H1 (cell line): ENCODE results near the gene BCAS3. TPM values are rescaled to one million over a fixed set of nuclear protein-coding genes. Genes with fewer than 3 reads are reported as not detected.

Source experiments
- CTBP2 ChIP-seq: IDR thresholded peaks from 2 replicates; pipeline ENCODE4 v1.7.0; 2011; ENCODE audit warnings: borderline replicate concordance, mild to moderate bottlenecking, moderate library complexity, mixed read lengths, low read length; ENCODE audit not compliant: insufficient read depth, insufficient read length
- RBBP5 ChIP-seq: IDR thresholded peaks from 2 replicates; pipeline ENCODE4 v1.7.1; 2012; ENCODE audit warnings: low read depth, mild to moderate bottlenecking, inconsistent platforms, low read length, moderate library complexity, borderline replicate concordance
- polyA plus RNA-seq, 7 experiments: library from polyadenylated mRNA; depleted of rRNA in 3 of 7; stranded (reverse) in 5 of 7; unstranded in 2 of 7; fragments of >200 nt in 5 of 7; fragments of 200-250 nt in 2 of 7; gene quantifications; 1 replicate in 5 of 7; 2 replicates in 1 of 7; 4 replicates in 1 of 7; pipeline versions ENCODE4 v1.2.1 to v1.2.3, GENCODE V29; 2011 to 2013; ENCODE audit warnings: missing spikeins in 2 of 7, mixed read lengths in 2 of 7
- total RNA-seq: library from RNA; stranded (reverse); fragmentation: NEBNext Ultra II Directional; extraction: Animal tissue kit (Norgen Biotek cat#: 25700); gene quantifications from 2 replicates; pipeline ENCODE4 v1.2.1, GENCODE V29; 2021
- TF ChIP-seq, protein P1 (sequence below): fragments of 300-600 bp; sonication (generic); IDR thresholded peaks from 2 replicates; pipeline ENCODE4 v1.7.1; 2012; ENCODE audit warnings: low read length, moderate library complexity, mild to moderate bottlenecking, inconsistent platforms; ENCODE audit not compliant: insufficient replicate concordance

BCAS3 gene
- total and polyA plus RNA-seq, 2 of the 8 experiments (the other 6 are each of a cell fraction or from before 2014, with no cell fraction given) = 9.9 to 13.3 TPM

DNA sequence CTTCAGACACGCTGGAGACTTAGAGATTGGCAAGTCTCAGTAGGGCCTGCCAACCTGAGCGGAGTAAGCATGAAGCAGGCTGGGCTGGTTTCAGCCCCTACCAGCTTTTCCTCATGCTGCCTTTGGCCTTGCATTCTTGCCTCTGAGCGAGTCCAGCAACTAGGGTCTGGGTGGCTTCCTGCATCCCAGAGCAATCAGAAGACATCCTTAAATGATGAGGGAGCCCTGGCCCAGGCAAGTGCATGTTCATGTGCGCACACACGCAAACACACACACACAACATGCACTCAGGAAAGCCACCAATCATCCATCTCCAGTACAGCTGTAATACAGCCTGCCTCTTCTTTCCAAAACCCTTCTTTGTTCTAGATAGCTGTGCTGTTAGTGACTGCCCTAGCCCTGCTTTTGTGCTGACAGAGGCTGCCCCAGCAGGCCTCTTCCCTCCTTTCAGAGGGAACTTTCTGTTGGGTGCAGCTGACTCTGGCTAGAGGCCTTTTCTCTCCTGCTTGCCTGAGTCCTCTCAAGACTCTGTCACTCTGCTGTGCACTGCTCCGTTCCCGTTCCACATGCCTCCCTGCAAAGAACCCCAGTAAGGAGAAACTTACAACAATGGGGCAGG lies 691.3 kb downstream of the BCAS3 start (continued):
- TF ChIP-seq, protein P1, sequence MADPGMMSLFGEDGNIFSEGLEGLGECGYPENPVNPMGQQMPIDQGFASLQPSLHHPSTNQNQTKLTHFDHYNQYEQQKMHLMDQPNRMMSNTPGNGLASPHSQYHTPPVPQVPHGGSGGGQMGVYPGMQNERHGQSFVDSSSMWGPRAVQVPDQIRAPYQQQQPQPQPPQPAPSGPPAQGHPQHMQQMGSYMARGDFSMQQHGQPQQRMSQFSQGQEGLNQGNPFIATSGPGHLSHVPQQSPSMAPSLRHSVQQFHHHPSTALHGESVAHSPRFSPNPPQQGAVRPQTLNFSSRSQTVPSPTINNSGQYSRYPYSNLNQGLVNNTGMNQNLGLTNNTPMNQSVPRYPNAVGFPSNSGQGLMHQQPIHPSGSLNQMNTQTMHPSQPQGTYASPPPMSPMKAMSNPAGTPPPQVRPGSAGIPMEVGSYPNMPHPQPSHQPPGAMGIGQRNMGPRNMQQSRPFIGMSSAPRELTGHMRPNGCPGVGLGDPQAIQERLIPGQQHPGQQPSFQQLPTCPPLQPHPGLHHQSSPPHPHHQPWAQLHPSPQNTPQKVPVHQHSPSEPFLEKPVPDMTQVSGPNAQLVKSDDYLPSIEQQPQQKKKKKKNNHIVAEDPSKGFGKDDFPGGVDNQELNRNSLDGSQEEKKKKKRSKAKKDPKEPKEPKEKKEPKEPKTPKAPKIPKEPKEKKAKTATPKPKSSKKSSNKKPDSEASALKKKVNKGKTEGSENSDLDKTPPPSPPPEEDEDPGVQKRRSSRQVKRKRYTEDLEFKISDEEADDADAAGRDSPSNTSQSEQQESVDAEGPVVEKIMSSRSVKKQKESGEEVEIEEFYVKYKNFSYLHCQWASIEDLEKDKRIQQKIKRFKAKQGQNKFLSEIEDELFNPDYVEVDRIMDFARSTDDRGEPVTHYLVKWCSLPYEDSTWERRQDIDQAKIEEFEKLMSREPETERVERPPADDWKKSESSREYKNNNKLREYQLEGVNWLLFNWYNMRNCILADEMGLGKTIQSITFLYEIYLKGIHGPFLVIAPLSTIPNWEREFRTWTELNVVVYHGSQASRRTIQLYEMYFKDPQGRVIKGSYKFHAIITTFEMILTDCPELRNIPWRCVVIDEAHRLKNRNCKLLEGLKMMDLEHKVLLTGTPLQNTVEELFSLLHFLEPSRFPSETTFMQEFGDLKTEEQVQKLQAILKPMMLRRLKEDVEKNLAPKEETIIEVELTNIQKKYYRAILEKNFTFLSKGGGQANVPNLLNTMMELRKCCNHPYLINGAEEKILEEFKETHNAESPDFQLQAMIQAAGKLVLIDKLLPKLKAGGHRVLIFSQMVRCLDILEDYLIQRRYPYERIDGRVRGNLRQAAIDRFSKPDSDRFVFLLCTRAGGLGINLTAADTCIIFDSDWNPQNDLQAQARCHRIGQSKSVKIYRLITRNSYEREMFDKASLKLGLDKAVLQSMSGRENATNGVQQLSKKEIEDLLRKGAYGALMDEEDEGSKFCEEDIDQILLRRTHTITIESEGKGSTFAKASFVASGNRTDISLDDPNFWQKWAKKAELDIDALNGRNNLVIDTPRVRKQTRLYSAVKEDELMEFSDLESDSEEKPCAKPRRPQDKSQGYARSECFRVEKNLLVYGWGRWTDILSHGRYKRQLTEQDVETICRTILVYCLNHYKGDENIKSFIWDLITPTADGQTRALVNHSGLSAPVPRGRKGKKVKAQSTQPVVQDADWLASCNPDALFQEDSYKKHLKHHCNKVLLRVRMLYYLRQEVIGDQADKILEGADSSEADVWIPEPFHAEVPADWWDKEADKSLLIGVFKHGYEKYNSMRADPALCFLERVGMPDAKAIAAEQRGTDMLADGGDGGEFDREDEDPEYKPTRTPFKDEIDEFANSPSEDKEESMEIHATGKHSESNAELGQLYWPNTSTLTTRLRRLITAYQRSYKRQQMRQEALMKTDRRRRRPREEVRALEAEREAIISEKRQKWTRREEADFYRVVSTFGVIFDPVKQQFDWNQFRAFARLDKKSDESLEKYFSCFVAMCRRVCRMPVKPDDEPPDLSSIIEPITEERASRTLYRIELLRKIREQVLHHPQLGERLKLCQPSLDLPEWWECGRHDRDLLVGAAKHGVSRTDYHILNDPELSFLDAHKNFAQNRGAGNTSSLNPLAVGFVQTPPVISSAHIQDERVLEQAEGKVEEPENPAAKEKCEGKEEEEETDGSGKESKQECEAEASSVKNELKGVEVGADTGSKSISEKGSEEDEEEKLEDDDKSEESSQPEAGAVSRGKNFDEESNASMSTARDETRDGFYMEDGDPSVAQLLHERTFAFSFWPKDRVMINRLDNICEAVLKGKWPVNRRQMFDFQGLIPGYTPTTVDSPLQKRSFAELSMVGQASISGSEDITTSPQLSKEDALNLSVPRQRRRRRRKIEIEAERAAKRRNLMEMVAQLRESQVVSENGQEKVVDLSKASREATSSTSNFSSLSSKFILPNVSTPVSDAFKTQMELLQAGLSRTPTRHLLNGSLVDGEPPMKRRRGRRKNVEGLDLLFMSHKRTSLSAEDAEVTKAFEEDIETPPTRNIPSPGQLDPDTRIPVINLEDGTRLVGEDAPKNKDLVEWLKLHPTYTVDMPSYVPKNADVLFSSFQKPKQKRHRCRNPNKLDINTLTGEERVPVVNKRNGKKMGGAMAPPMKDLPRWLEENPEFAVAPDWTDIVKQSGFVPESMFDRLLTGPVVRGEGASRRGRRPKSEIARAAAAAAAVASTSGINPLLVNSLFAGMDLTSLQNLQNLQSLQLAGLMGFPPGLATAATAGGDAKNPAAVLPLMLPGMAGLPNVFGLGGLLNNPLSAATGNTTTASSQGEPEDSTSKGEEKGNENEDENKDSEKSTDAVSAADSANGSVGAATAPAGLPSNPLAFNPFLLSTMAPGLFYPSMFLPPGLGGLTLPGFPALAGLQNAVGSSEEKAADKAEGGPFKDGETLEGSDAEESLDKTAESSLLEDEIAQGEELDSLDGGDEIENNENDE = no peak
- TF ChIP-seq RBBP5 (no peak), CTBP2 (no peak)
